Transverse colon (tissue), 4 donors: ENCODE results near the gene ALOX15. TPM values are rescaled to one million over a fixed set of nuclear protein-coding genes. Genes with fewer than 3 reads are reported as not detected.
A peak's percentile ranks its signal among the peaks of the same experiment; 100 is the strongest.

Experiments used
- DNase-seq: peaks from one replicate; pipeline ENCODE4 v3.0.0-alpha.2; 2019
- H3K27ac ChIP-seq, 4 donors: fragments of 200-600 bp; sonication (generic); 2 replicates each; pipeline ENCODE4 v1.5.1; 2016 to 2018; ENCODE audit warnings: inconsistent platforms in 4 of 4
- H3K27me3 ChIP-seq: fragments of 200-600 bp; sonication (generic); 2 replicates; pipeline ENCODE4 v1.5.1; 2017; ENCODE audit warnings: inconsistent platforms
- H3K36me3 ChIP-seq, 4 donors: fragments of 200-600 bp; sonication (generic); 2 replicates each; pipeline ENCODE4 v1.5.1; 2017 to 2019; ENCODE audit warnings: inconsistent platforms in 4 of 4
- H3K4me1 ChIP-seq, 4 donors: fragments of 200-600 bp; sonication (generic); 2 replicates each; pipeline ENCODE4 v1.5.1; 2017 to 2020; ENCODE audit warnings: inconsistent platforms in 4 of 4
- H3K4me3 ChIP-seq, 4 donors: fragments of 200-600 bp; sonication (generic); 1 replicate in 1 of 4; 2 replicates in 3 of 4; pipeline versions ENCODE4 v1.5.1 to v1.6.1; 2017 to 2019; ENCODE audit warnings: inconsistent platforms in 4 of 4
- H3K9me3 ChIP-seq, 2 donors: fragments of 200-600 bp; sonication (generic); 2 replicates each; pipeline ENCODE4 v1.5.1; 2017 to 2019; ENCODE audit warnings: inconsistent platforms in 2 of 2
- EP300 ChIP-seq: sonication (generic); formaldehyde crosslinking; IDR thresholded peaks from one replicate; pipeline ENCODE4 v1.6.1; 2017; ENCODE audit warnings: antibody characterized with exemption, low read depth
- POLR2A ChIP-seq: fragments of 450-650 bp; IDR thresholded peaks from one replicate; pipeline ENCODE4 v1.6.1; 2016; ENCODE audit warnings: antibody characterized with exemption, mild to moderate bottlenecking, moderate library complexity
- POLR2AphosphoS5 ChIP-seq, 3 donors: sonication (generic); formaldehyde crosslinking; IDR thresholded peaks; one replicate each; pipeline ENCODE4 v1.6.1; 2016; ENCODE audit warnings: antibody characterized with exemption in 3 of 3
- WGBS, 2 donors: methylation state at CpG; one replicate each; pipeline ENCODE4 v1.1.5; 2018; ENCODE audit warnings: low coverage in 1 of 2; 5-methylcytosine and 5-hydroxymethylcytosine counted together
- in situ Hi-C, 4 donors: fragments of 200-750 bp; cut with MboI; loops; one replicate each; pipeline versions ENCODE4 v1.15.0 to v1.15.1; 2017; ENCODE audit warnings: low sequenced_read_pairs in 3 of 4, low pct_ligation_motif_present in 1 of 4, low pct_unique_long_range_greater_than_20kb in 1 of 4
- intact Hi-C: fragments of 100-400 bp; cut with DNase I; formaldehyde crosslinking; loops from one replicate; pipeline ENCODE4 v1.15.1; 2023; ENCODE audit warnings: low total_unique reads
- total RNA-seq, 4 donors: library from RNA; depleted of rRNA; stranded (reverse); fragments of >200 nt; gene quantifications; one replicate each; pipeline ENCODE4 v1.1.0, GENCODE V29; 2016
- TF ChIP-seq, protein P1 (sequence below), 5 experiments: fragments of 200-600 bp in 3 of 5; fragments of 450-650 bp in 2 of 5; sonication (generic) in 3 of 5; IDR thresholded peaks; 1 replicate in 2 of 5; 2 replicates in 3 of 5; pipeline ENCODE4 v1.5.1; 2016 to 2017; ENCODE audit warnings: antibody characterized with exemption in 5 of 5, inconsistent platforms in 3 of 5, mild to moderate bottlenecking in 2 of 5, moderate library complexity in 1 of 5

The ALOX15 gene
- total RNA-seq, 4 donors from 2014 or later = 0.41 to 0.48 TPM; not detected in 2

DNA sequence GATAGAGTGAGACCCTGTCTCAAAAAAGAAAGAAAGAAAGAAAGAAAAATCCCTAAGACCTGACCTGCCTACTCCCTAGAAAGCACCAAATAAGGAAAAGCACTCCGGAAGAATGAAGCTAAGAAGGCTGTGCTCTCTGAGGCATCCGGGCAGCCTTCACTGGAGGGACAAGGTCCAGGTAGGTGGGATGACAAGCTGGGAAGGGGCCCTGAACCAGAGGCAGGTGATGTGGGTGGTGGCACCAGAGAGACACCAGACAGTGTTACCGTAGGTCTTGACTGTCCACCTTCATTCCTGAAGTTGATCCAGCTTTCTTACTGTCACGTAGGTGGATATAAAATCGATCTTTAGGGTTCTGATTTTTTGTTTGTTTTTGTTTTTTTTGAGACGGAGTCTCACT is 30.8 kb downstream of the ALOX15 start:
- intact Hi-C loops (no loop called here), in situ Hi-C loops (loop anchor here in 1 of 4 donors (25.0 kb wide), 1 partner anchor 173 kb away; the partner anchor contains the start of gene SPNS3)
- Histone ChIP-seq H3K9me3 (no peaks in the 10 kb centered on the region), H3K27me3 (no peaks in the 10 kb centered on the region), H3K27ac (no peak overlapping the region), H3K36me3 (no peaks in the 10 kb centered on the region), H3K4me3 (no peak overlapping the region), H3K4me1 (peaks cover 0 to 10% (median 5%) of the 10 kb centered on the region in 4 donors)
- 58 to 64% methylated on average over 5 to 6 of the region's 6 CpGs for WGBS, 2 donors
- TF ChIP-seq EP300 (no peak), POLR2AphosphoS5 (IDR thresholded peaks at IDR 0.05) (no peak), POLR2A (no peak)
- TF ChIP-seq, protein P1, sequence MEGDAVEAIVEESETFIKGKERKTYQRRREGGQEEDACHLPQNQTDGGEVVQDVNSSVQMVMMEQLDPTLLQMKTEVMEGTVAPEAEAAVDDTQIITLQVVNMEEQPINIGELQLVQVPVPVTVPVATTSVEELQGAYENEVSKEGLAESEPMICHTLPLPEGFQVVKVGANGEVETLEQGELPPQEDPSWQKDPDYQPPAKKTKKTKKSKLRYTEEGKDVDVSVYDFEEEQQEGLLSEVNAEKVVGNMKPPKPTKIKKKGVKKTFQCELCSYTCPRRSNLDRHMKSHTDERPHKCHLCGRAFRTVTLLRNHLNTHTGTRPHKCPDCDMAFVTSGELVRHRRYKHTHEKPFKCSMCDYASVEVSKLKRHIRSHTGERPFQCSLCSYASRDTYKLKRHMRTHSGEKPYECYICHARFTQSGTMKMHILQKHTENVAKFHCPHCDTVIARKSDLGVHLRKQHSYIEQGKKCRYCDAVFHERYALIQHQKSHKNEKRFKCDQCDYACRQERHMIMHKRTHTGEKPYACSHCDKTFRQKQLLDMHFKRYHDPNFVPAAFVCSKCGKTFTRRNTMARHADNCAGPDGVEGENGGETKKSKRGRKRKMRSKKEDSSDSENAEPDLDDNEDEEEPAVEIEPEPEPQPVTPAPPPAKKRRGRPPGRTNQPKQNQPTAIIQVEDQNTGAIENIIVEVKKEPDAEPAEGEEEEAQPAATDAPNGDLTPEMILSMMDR (IDR thresholded peaks at IDR 0.05) = no peak
- DNase-seq = no peak

DNA sequence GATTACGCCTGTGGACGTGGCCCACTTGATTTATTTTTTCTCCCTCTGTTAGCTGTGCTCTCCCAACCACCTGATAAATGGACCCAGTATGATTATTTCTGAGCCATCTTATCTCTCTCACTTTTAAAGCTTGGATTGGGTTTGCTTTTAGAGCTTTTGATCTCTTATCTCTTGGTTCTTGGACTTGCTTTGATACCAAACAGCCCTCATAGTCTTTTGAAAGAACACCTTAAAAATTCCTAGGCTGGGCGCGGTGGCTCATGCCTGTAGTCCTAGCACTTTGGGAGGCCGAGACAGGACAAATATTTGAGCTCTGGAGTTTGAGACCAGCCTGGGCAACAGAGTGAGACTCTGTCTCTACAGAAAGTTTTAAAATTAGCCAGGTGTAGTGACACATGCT is 31.3 kb downstream of the ALOX15 start:
- Histone ChIP-seq H3K4me1 (peaks cover 0 to 10% (median 5%) of the 10 kb centered on the region in 4 donors), H3K27me3 (no peaks in the 10 kb centered on the region), H3K36me3 (no peaks in the 10 kb centered on the region), H3K9me3 (no peaks in the 10 kb centered on the region), H3K4me3 (no peak overlapping the region), H3K27ac (no peak overlapping the region)
- intact Hi-C loops = no loop called here
- no peak for DNase-seq
- no peak for TF ChIP-seq POLR2A
- 66 to 80% methylated on average over 1 to 5 of the region's 5 CpGs for WGBS, 2 donors
- in situ Hi-C loops = loop anchor here in 1 of 4 donors (25.0 kb wide), 1 partner anchor 173 kb away; the partner anchor contains the start of gene SPNS3

DNA sequence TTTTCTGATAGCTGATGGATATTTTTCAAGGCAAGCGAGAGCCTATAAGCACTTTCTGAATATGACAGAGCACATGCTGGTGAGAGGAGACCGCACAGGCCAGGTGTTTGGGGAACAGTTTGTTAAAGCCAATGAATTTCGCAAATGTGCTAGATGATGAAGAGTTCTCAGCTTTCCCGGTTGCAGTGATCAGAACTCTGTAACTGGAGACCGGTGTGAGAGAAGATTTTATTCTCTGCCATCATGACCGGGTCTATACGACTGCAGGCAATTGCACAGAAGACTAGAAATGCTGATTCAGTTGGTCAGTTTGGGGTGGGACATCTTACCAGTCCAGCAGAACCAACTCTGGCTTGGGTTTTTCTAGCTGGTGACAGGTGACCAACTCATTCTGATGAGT is 31.7 kb downstream of the ALOX15 start:
- in situ Hi-C loops = loop anchor here in 1 of 4 donors (25.0 kb wide), 1 partner anchor 172 kb away; the partner anchor contains the start of gene SPNS3
- Histone ChIP-seq H3K36me3 (no peaks in the 10 kb centered on the region), H3K27ac (no peak overlapping the region), H3K27me3 (no peaks in the 10 kb centered on the region), H3K4me3 (no peak overlapping the region), H3K4me1 (peaks cover 0 to 10% (median 5%) of the 10 kb centered on the region in 4 donors), H3K9me3 (no peaks in the 10 kb centered on the region)
- 76% methylated on average over 7 of the region's 7 CpGs; no CpG with 5 or more reads in 1 of the 2 donors for WGBS, 2 donors
- intact Hi-C loops = no loop called here
- TF ChIP-seq EP300 (no peak), POLR2AphosphoS5 (IDR thresholded peaks at IDR 0.05) (no peak), POLR2A (no peak)
- TF ChIP-seq, protein P1 (IDR thresholded peaks at IDR 0.05) = no peak
- no peak for DNase-seq

DNA sequence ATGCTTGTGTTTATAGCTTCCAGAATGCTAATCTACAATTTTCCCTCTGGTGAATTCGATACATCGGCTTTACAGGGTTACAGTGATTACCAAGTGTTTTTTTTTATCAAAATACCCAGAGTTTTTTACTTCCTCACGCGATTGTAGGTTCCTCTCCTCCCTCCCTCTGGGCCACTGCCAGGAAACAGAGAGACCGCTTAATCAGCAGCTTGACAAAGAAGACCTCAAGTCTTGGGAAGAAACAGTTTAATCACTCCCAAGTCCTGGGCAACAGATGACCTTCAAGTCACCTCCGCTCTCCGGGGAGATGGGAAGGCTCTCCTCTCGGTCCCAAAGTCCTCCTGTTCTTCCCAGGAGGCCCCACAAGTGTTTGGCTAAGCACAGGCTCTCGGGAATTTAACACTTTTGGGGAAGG is 33.7 kb downstream of the ALOX15 start:
- no peaks in the 10 kb centered on the region for H3K27me3 ChIP-seq
- DNase-seq = peak; percentile 54
- H3K4me3 ChIP-seq = no peak overlapping the region
- WGBS, 2 donors = 39 to 53% methylated on average over 8 to 9 of the region's 9 CpGs
- intact Hi-C loops (no loop called here), in situ Hi-C loops (loop anchor here in 1 of 4 donors (25.0 kb wide), 1 partner anchor 170 kb away; the partner anchor contains the start of gene SPNS3)
- TF ChIP-seq POLR2AphosphoS5 (IDR thresholded peaks at IDR 0.05) = no peak
- no peak for TF ChIP-seq EP300
- no peak for TF ChIP-seq POLR2A
- TF ChIP-seq, protein P1 (IDR thresholded peaks at IDR 0.05) = no peak
- H3K9me3 ChIP-seq = no peaks in the 10 kb centered on the region
- H3K4me1 ChIP-seq = peaks cover 0 to 10% (median 5%) of the 10 kb centered on the region in 4 donors
- peak overlapping the region; percentile 28 to 53 (median 46) for H3K27ac ChIP-seq
- no peaks in the 10 kb centered on the region for H3K36me3 ChIP-seq
